ENCODE measurements around the gene GABPB2. TPM values are rescaled to one million over a fixed set of nuclear protein-coding genes. Genes with fewer than 3 reads are reported as not detected.

GABPB2 gene
- polyA plus RNA-seq, 3 donors = 2.2 to 14.0 (median 2.2) TPM

DNA sequence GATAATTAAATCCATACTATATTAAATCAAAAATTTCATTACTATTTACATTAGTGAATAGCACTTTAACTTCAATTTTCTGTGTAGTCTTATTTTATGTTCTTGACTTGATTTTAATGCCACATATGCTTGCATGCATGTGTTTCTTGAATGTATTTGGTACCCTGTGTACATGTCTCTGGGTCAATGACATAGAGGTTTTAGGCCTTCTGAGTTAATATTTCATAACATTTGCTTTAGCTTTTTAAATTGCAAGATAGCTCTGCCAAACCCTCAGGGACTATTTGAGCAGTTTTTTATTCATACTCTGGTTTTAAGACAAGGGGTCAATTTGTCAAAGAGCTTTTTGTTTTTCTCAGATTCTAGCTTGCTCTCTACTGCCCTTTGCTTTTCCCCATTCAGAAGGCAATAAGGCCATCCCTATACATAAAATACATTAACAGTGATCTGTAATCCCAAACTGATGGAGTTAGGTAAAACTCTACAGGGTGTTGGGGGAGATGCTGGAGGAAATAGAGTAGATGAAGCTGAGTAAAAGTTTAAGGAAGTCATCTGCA lies 5.4 kb upstream of the GABPB2 start:
- peaks cover 11 to 18% of the 10 kb centered on the region in 2 donors for H3K4me1 ChIP-seq (ENCODE audit: control insufficient read depth in 1 of 2, insufficient read depth in 2 of 2, low read length in 2 of 2)
- no peaks in the 10 kb centered on the region for H4K20me1 ChIP-seq (ENCODE audit: insufficient read depth, low read length)
- no peaks in the 10 kb centered on the region for H3K27me3 ChIP-seq (ENCODE audit: control insufficient read depth in 2 of 2, insufficient read depth in 2 of 2, low read length in 2 of 2)
- H3K9me3 Mint-ChIP-seq = no peaks in the 10 kb centered on the region
- no peak for TF ChIP-seq CTCF (IDR thresholded peaks at IDR 0.05)
- intact Hi-C loops (cut with micrococcal nuclease) = no loop called here
- H3K36me3 ChIP-seq (replicated peaks in 1 of 2; ENCODE audit: control insufficient read depth in 1 of 2, insufficient read depth in 2 of 2, low read length in 2 of 2) = no peaks in the 10 kb centered on the region
- no peak overlapping the region for H3K9ac ChIP-seq (ENCODE audit: insufficient read depth, low read length, poor library complexity, severe bottlenecking)
- no peak overlapping the region for H3K4me2 ChIP-seq (replicated peaks; ENCODE audit: extremely low read depth, low read length, poor library complexity, severe bottlenecking)
- DNase-seq = no peak
- H3K27ac Mint-ChIP-seq = no peak overlapping the region
- peaks cover 0 to 1% of the 10 kb centered on the region in 2 donors for H3K36me3 Mint-ChIP-seq
- no peaks in the 10 kb centered on the region for H3K27me3 Mint-ChIP-seq (ENCODE audit: low read depth in 3 of 3)
- H3K4me1 Mint-ChIP-seq = peaks cover 8% of the 10 kb centered on the region
- H3K4me3 ChIP-seq (replicated peaks in 1 of 3; ENCODE audit: low read depth in 2 of 3, low read length in 3 of 3) = no peak overlapping the region
- H3K27ac ChIP-seq (ENCODE audit: low read depth in 1 of 2, low read length in 2 of 2) = no peak overlapping the region
- no peaks in the 10 kb centered on the region for H3K9me3 ChIP-seq (replicated peaks in 1 of 2; ENCODE audit: control insufficient read depth in 1 of 2, insufficient read depth in 1 of 2, low read length in 2 of 2)
- no peak overlapping the region for H2AFZ ChIP-seq (ENCODE audit: insufficient read depth, low read depth, low read length, poor library complexity, severe bottlenecking)
- H3K79me2 ChIP-seq (ENCODE audit: insufficient read depth, low read length) = no peaks in the 10 kb centered on the region
- H3K4me3 Mint-ChIP-seq = no peak overlapping the region

DNA sequence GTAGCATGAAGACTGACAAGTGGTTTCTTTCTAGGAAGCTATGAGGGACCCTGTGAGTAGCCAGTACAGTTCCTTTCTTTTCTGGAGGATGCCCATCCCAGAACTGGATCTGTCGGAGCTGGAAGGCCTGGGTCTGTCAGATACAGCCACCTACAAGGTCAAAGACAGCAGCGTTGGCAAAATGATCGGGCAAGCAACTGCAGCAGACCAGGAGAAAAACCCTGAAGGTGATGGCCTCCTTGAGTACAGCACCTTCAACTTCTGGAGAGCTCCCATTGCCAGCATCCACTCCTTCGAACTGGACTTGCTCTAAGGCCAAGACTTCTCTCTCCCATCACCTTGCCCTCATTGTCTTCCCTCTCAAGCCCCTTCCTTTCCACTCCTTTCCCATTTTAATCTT lies 3.4 kb upstream of the GABPB2 start:
- Histone ChIP-seq H3K4me3 (replicated peaks in 1 of 3; ENCODE audit: low read depth in 2 of 3, low read length in 3 of 3) (no peak overlapping the region), H4K20me1 (ENCODE audit: insufficient read depth, low read length) (no peaks in the 10 kb centered on the region), H3K79me2 (ENCODE audit: insufficient read depth, low read length) (peaks cover 14% of the 10 kb centered on the region), H3K36me3 (replicated peaks in 1 of 2; ENCODE audit: control insufficient read depth in 1 of 2, insufficient read depth in 2 of 2, low read length in 2 of 2) (no peaks in the 10 kb centered on the region), H3K4me2 (replicated peaks; ENCODE audit: extremely low read depth, low read length, poor library complexity, severe bottlenecking) (no peak overlapping the region), H3K27ac (ENCODE audit: low read depth in 1 of 2, low read length in 2 of 2) (no peak overlapping the region), H2AFZ (ENCODE audit: insufficient read depth, low read depth, low read length, poor library complexity, severe bottlenecking) (no peak overlapping the region), H3K9me3 (replicated peaks in 1 of 2; ENCODE audit: control insufficient read depth in 1 of 2, insufficient read depth in 1 of 2, low read length in 2 of 2) (no peaks in the 10 kb centered on the region), H3K27me3 (ENCODE audit: control insufficient read depth in 2 of 2, insufficient read depth in 2 of 2, low read length in 2 of 2) (no peaks in the 10 kb centered on the region), H3K4me1 (ENCODE audit: control insufficient read depth in 1 of 2, insufficient read depth in 2 of 2, low read length in 2 of 2) (peaks cover 15 to 23% of the 10 kb centered on the region in 2 donors), H3K9ac (ENCODE audit: insufficient read depth, low read length, poor library complexity, severe bottlenecking) (no peak overlapping the region)
- no peaks in the 10 kb centered on the region for H3K27me3 Mint-ChIP-seq (ENCODE audit: low read depth in 3 of 3)
- intact Hi-C loops (cut with micrococcal nuclease) = no loop called here
- H3K4me3 Mint-ChIP-seq = no peak overlapping the region
- DNase-seq = no peak
- H3K36me3 Mint-ChIP-seq = no peaks in the 10 kb centered on the region
- 100% methylated on average over 4 of the region's 4 CpGs for WGBS (ENCODE audit: insufficient coverage)
- peak overlapping the region in 1 of 7 donors; percentile 50 for H3K27ac Mint-ChIP-seq
- H3K4me1 Mint-ChIP-seq = peaks cover 8% of the 10 kb centered on the region
- TF ChIP-seq CTCF (IDR thresholded peaks at IDR 0.05) = no peak
- no peaks in the 10 kb centered on the region for H3K9me3 Mint-ChIP-seq

Data from CD14-positive monocyte (primary cell).